HG03280 (cell line): ENCODE data around the gene TAS2R31.

Experiments
- ATAC-seq: cut with Tn5 transposase; IDR thresholded peaks from one replicate; pipeline ENCODE4 v1.9.1; 2021; ENCODE audit warnings: mild to moderate bottlenecking, moderate library complexity; ENCODE audit not compliant: unreplicated experiment

The TAS2R31 gene

DNA sequence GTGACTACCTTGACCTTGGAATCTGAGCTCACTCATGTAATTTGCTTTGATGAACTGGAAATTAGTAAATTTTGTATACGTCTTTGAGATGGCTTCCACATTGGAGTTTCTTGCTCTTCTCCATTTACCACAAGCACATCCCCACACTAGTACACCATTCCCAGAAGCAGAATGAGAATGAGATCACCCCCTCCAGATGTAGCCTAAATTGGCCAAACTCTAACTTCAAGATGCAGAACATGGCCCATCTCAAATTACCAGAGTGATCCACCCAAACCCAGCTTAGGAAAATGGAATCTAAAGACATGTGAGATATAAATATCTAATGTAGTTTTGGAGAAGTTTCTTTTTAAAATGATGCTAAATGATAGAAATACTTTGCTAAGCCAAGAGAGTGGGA, 23.6 kb downstream of the TAS2R31 start:
- no peak for ATAC-seq

DNA sequence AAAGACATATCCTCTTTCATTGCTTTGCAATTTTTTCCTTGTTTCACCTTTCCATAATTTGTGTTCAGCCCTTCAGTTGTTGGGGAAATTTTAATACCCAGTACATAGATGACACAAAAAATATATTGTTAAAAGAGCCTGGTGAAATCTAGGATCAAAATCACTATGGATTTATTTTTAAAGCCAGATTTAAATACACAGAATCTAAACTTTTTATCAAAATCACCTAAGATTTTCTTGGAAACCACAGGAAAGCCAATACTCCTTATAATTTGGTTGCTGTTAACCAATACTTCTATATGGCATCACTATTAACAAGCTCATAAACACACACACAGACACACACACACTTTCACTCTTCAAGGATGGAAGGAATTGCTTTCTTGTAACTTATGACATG, 33.0 kb downstream of the TAS2R31 start, which contains the start of gene TAS2R20:
TAS2R20 (minus strand) TSS at position 101 of the 400 bp plus-strand sequence. CDS start 429 bp downstream, outside the sequence.
- ATAC-seq = no peak

DNA sequence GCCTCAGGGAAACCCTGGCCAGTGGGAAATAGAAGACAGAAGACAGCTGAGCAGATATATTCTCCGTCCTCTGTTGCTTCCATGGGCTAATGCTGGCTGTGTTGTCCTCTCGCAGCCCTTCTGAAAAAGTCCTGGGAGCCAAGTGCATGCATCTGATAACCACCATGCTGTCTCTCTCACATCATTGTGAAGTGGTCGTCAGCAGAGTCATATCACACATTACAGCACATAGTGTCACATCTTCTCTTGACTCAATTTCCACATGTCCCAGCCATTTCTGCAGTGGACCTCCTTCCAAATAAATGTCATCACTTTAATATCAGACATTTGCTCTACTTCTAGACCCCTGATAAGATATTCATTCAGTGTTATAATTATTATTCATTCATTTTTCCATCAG, 36.9 kb downstream of the TAS2R31 start:
- no peak for ATAC-seq

DNA sequence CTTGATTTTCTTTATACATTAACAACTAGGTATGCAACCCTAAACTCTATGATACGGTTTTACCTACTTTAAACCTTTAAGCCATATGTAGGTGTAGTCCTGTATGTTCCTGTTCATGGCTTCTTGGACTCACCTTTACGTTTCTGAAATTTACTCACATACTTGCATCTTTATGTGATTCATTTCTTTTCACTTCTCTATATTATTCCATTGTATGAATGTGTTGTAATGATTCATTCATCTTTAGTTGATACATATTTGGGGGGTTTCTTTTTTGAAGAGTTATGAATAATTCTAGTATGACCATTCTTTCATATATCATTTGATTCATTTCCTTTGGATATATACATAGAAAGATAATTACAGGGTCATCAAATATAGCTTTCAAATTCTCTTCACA, 42.1 kb downstream of the TAS2R31 start:
- ATAC-seq = no peak

DNA sequence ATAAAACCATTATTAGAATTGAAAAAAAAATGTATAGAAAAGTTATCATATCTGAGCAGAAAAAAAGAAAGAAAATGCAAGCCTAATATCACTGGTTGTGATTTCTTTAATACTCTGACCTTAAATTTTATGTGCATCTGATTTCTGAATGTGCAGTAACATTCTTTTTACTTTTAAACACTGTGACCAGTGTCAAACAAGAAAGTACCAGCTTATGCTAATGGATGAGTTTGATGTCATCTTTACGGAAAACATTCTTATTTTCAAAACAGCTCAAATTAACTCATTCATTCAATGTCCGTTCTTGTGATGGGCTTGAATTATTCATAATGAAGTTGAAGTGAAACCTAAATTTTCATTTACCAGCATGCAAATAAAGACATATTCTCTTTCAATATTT, 44.4 kb downstream of the TAS2R31 start, which contains the start of gene TAS2R50:
TAS2R50 (minus strand) TSS at position 101 of the 400 bp plus-strand sequence; CDS start at position 49, 52 bp downstream.
- no peak for ATAC-seq

DNA sequence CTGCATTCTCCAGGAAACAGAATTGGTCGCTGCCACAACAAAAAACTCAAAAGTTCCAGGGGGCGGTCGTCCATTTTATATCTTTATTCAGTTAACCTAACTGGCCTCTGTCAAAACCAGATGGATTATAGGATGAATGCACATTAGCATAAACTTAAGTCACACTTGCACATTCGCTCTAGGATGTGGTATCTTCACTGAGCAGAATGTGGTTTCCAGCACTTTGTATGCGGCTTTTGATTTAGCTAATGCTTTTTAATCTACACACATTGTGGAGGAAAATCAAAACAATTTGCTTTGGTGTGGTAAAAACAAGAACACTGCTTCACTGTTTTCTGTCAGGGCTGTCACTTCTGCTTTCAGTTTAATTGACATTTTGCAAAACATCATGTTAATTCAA, 49.0 kb downstream of the TAS2R31 start:
- ATAC-seq = no peak
